ENCODE measurements around the gene ST3GAL3.

Gene ST3GAL3

GRCh38 chr1:43947061-43947873 lies 239.9 kb downstream of the ST3GAL3 start:
- DNase-seq = no peak

GRCh38 chr1:43947874-43948437 lies 240.6 kb downstream of the ST3GAL3 start:
- DNase-seq = no peak

GRCh38 chr1:43949678-43950077 lies 242.3 kb downstream of the ST3GAL3 start:
- no peak for DNase-seq

- DNase-seq = no peak
Measured at GRCh38 chr1:43951021-43951985, 244.0 kb downstream of the ST3GAL3 start.

GRCh38 chr1:43952731-43953346 lies 245.5 kb downstream of the ST3GAL3 start:
- DNase-seq = no peak

- no peak for DNase-seq
Measured at GRCh38 chr1:43953361-43953760, 246.0 kb downstream of the ST3GAL3 start.

GRCh38 chr1:43954036-43954435 lies 246.7 kb downstream of the ST3GAL3 start:
- DNase-seq = no peak

GRCh38 chr1:43956234-43956633 lies 248.9 kb downstream of the ST3GAL3 start:
- DNase-seq = no peak

GRCh38 chr1:43957407-43958040 lies 250.2 kb downstream of the ST3GAL3 start:
- DNase-seq = no peak

- no peak for DNase-seq
Measured at GRCh38 chr1:43958351-43959255, 251.3 kb downstream of the ST3GAL3 start.

- no peak for DNase-seq
Measured at GRCh38 chr1:43960798-43961197, 253.5 kb downstream of the ST3GAL3 start.

GRCh38 chr1:43961692-43962091 lies 254.4 kb downstream of the ST3GAL3 start:
- DNase-seq = no peak

GRCh38 chr1:43962324-43962723 lies 255.0 kb downstream of the ST3GAL3 start:
- no peak for DNase-seq

GRCh38 chr1:43963006-43963405 lies 255.7 kb downstream of the ST3GAL3 start:
- no peak for DNase-seq

- DNase-seq = no peak
Measured at GRCh38 chr1:43963890-43964289, 256.6 kb downstream of the ST3GAL3 start.

- DNase-seq = no peak
Measured at GRCh38 chr1:43965316-43965715, 258.0 kb downstream of the ST3GAL3 start.

- peak; percentile 55 for DNase-seq
Measured at GRCh38 chr1:43968348-43968948, 261.1 kb downstream of the ST3GAL3 start.

- DNase-seq = no peak
Measured at GRCh38 chr1:43969416-43969745, 262.0 kb downstream of the ST3GAL3 start.

- DNase-seq = peak; percentile 98
Measured at GRCh38 chr1:43969746-43970466, 262.6 kb downstream of the ST3GAL3 start, which contains the start of gene DPH2. TSS of gene DPH2 (plus strand) at chr1:43970010. CDS start at chr1:43970176, 166 bp downstream.

GRCh38 chr1:43970502-43970901 lies 263.2 kb downstream of the ST3GAL3 start:
- no peak for DNase-seq

Data from OCI-M1 (cell line).